ENCODE measurements around the gene SRGAP3.

The SRGAP3 gene

GRCh38 chr3:9135930-9136525 lies 113.4 kb downstream of the SRGAP3 start:
- no peak for TF ChIP-seq ZFX (IDR thresholded peaks at IDR 0.05)
- TF ChIP-seq CTCF (conservative IDR thresholded peaks at IDR 0.05) = no peak
- no peak overlapping the region for H3K27ac ChIP-seq

GRCh38 chr3:9135526-9135925 lies 113.9 kb downstream of the SRGAP3 start:
- no peak overlapping the region for H3K27ac ChIP-seq
- TF ChIP-seq ZFX (IDR thresholded peaks at IDR 0.05) (no peak), CTCF (conservative IDR thresholded peaks at IDR 0.05) (no peak)

- H3K27ac ChIP-seq = no peak overlapping the region
- no peak for TF ChIP-seq ZFX (IDR thresholded peaks at IDR 0.05)
- no peak for TF ChIP-seq CTCF (conservative IDR thresholded peaks at IDR 0.05)
Measured at GRCh38 chr3:9133656-9134055, 115.8 kb downstream of the SRGAP3 start.

GRCh38 chr3:9130345-9131305 lies 118.8 kb downstream of the SRGAP3 start:
- TF ChIP-seq ZFX (IDR thresholded peaks at IDR 0.05) (no peak), CTCF (conservative IDR thresholded peaks at IDR 0.05) (no peak)
- H3K27ac ChIP-seq = no peak overlapping the region

- TF ChIP-seq CTCF (conservative IDR thresholded peaks at IDR 0.05) (no peak), ZFX (IDR thresholded peaks at IDR 0.05) (no peak)
- H3K27ac ChIP-seq = no peak overlapping the region
Measured at GRCh38 chr3:9129365-9129764, 120.1 kb downstream of the SRGAP3 start.

GRCh38 chr3:9125278-9125951 lies 124.0 kb downstream of the SRGAP3 start:
- no peak overlapping the region for H3K27ac ChIP-seq
- TF ChIP-seq CTCF (conservative IDR thresholded peaks at IDR 0.05) (no peak), ZFX (IDR thresholded peaks at IDR 0.05) (no peak)

- no peak overlapping the region for H3K27ac ChIP-seq
- no peak for TF ChIP-seq CTCF (conservative IDR thresholded peaks at IDR 0.05)
- no peak for TF ChIP-seq ZFX (IDR thresholded peaks at IDR 0.05)
Measured at GRCh38 chr3:9124730-9125129, 124.7 kb downstream of the SRGAP3 start.

All from C4-2B (cell line).